Measurements from ENCODE around the gene GNAI2.

The GNAI2 gene

DNA sequence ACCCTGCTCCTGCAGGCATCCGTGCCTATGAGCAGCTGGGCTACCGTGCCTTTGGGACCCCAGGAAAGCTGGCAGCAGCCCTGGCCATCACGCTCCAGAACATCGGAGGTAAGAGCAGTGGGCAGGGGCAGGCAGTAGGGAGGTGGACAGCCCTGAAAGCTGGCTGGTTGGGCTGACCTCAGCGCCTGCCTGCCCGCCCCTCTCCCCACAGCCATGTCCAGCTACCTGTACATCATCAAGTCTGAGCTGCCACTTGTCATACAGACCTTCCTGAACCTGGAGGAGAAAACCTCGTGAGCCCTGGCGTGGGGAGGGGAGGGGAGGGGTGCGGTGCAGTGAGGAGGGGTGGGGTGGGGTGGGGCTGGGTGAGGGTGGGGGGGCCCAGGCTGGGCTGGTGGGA is 20.5 kb upstream of the GNAI2 start:
- TF ChIP-seq, protein P1, sequence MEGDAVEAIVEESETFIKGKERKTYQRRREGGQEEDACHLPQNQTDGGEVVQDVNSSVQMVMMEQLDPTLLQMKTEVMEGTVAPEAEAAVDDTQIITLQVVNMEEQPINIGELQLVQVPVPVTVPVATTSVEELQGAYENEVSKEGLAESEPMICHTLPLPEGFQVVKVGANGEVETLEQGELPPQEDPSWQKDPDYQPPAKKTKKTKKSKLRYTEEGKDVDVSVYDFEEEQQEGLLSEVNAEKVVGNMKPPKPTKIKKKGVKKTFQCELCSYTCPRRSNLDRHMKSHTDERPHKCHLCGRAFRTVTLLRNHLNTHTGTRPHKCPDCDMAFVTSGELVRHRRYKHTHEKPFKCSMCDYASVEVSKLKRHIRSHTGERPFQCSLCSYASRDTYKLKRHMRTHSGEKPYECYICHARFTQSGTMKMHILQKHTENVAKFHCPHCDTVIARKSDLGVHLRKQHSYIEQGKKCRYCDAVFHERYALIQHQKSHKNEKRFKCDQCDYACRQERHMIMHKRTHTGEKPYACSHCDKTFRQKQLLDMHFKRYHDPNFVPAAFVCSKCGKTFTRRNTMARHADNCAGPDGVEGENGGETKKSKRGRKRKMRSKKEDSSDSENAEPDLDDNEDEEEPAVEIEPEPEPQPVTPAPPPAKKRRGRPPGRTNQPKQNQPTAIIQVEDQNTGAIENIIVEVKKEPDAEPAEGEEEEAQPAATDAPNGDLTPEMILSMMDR (conservative IDR thresholded peaks at IDR 0.05; ENCODE audit: control insufficient read depth, insufficient read depth, low read depth, low read length): no peak

DNA sequence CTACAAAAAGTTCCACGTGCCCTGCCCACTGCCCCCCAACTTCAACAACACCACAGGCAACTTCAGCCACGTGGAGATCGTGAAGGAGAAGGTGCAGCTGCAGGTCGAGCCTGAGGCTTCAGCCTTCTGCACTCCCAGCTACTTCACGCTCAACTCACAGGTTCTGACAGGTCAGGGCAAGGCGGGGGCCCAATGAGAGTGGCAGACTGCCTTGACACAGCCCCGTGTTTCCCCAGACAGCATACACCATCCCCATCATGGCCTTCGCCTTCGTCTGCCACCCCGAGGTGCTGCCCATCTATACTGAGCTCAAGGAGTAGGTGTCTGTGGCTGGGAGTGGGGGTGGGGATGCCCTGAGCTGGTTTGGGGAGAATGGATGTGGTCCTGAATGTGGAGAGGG is 18.3 kb upstream of the GNAI2 start:
- no peak for DNase-seq (ENCODE audit: low read depth)
- TF ChIP-seq, protein P1 (conservative IDR thresholded peaks at IDR 0.05; ENCODE audit: control insufficient read depth, insufficient read depth, low read depth, low read length): no peak
- H3K4me3 ChIP-seq (ENCODE audit: control insufficient read depth, low read depth, low read length): no peak overlapping the region

More for the DNA sequence above, 20.5 kb upstream of the GNAI2 start:
- H3K4me3 ChIP-seq (ENCODE audit: control insufficient read depth, low read depth, low read length): no peak overlapping the region
- DNase-seq (ENCODE audit: low read depth): no peak

DNA sequence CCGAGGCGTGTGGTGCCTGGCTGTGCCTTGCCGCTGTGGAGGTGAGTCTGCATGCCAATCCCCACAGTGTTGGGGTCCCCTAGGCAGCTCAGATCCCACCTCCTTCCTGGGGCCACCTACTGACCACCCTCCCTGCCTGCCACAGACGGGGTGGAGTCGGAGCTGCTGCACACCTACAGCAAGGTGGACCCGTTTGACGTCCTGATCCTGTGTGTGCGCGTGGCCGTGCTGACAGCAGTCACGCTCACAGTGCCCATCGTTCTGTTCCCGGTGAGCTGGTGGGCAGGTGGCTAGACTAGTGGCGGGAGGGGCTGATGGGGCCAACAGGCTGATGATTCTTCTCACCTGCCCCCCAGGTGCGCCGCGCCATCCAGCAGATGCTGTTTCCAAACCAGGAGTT is 17.6 kb upstream of the GNAI2 start:
- DNase-seq (ENCODE audit: low read depth): no peak
- TF ChIP-seq, protein P1 (conservative IDR thresholded peaks at IDR 0.05; ENCODE audit: control insufficient read depth, insufficient read depth, low read depth, low read length): no peak
- no peak overlapping the region for H3K4me3 ChIP-seq (ENCODE audit: control insufficient read depth, low read depth, low read length)

DNA sequence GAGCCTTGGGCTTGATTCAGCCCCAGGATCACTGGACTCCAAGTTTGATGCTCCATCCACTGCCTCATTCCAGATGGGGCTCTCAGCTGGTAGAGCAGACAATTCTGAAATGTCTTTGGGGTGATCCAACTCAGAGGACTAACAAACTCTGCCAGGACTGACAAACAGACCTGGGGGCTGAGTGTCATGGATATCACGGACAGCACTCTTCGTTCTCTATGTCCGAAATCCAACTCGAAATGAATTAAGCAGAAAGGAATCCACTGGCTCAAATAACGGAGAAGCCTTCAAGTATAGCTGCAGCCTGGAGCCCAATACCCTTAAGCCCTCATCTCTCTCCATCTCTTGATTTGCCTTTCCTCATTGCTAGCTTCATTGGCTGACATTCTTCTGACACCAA is 16.7 kb upstream of the GNAI2 start:
- TF ChIP-seq, protein P1 (conservative IDR thresholded peaks at IDR 0.05; ENCODE audit: control insufficient read depth, insufficient read depth, low read depth, low read length): no peak
- no peak overlapping the region for H3K4me3 ChIP-seq (ENCODE audit: control insufficient read depth, low read depth, low read length)
- no peak for DNase-seq (ENCODE audit: low read depth)

DNA sequence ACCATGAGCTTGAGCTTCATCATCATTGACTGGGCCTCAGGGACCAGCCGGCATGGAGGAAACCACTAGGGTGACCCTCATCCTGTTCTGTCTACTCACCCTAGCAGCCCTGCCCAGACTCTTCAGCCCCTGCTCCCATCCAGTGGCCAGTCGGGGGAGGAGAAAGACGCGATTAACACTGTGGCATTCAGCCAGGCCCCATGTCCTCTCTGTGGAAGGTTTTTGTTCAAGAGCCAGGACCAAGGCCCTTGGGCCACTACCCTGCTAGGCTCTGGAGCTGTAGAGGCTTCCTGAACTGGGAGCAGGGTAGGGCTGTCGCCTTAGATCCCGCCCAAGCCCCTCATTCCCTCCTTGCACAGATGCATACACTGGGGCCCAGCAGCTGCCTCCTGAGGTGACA is 15.9 kb upstream of the GNAI2 start:
- no peak for DNase-seq (ENCODE audit: low read depth)
- no peak overlapping the region for H3K4me3 ChIP-seq (ENCODE audit: control insufficient read depth, low read depth, low read length)
- TF ChIP-seq, protein P1 (conservative IDR thresholded peaks at IDR 0.05; ENCODE audit: control insufficient read depth, insufficient read depth, low read depth, low read length): no peak

DNA sequence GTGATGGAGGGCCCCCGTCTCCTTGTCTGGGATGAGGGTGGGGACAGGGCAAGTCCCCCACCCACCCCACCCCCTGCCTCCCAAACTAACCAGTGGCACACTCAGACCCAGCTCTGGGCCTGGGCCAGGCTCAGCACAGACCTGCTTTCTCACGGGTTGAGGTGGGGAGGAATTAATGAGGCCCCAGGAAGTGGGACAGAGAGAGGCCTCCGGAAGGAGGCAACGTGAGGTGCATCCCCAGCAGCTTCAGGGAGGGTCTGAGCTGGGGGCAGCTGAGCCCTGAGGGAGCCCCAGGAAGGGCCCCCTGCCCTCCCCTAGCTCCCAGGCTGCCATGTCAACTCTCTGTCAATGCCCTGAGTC is 15.0 kb upstream of the GNAI2 start:
- TF ChIP-seq, protein P1 (conservative IDR thresholded peaks at IDR 0.05; ENCODE audit: control insufficient read depth, insufficient read depth, low read depth, low read length): no peak
- no peak for DNase-seq (ENCODE audit: low read depth)

More for the DNA sequence above, 15.0 kb upstream of the GNAI2 start:
- no peak overlapping the region for H3K4me3 ChIP-seq (ENCODE audit: control insufficient read depth, low read depth, low read length)

Measured in fibroblast of mammary gland (primary cell).